ENCODE results near the gene SMIM26.

SMIM26 gene

GRCh38 chr20:18587665-18588573 is 20.7 kb downstream of the SMIM26 start, which contains the start of gene DTD1:
Gene DTD1, plus strand, starts transcription at chr20:18588054. Its CDS starts 19 bp downstream, at chr20:18588073.
- DNase-seq, result peak; percentile 84 to 90

- peak in 1 of 2 donors; percentile 9 for DNase-seq
Observed at GRCh38 chr20:18588574-18588933, 21.3 kb downstream of the SMIM26 start.

- DNase-seq, result no peak
Observed at GRCh38 chr20:18589941-18590674, 22.9 kb downstream of the SMIM26 start.

- no peak for DNase-seq
Observed at GRCh38 chr20:18596270-18596669, 29.0 kb downstream of the SMIM26 start.

GRCh38 chr20:18609741-18610140 is 42.5 kb downstream of the SMIM26 start:
- no peak for DNase-seq

- no peak for DNase-seq
Observed at GRCh38 chr20:18611492-18611891, 44.3 kb downstream of the SMIM26 start.

- DNase-seq, result no peak
Observed at GRCh38 chr20:18613553-18613952, 46.3 kb downstream of the SMIM26 start.

- no peak for DNase-seq
Observed at GRCh38 chr20:18614244-18614643, 47.0 kb downstream of the SMIM26 start.

GRCh38 chr20:18615020-18615650 is 47.9 kb downstream of the SMIM26 start:
- DNase-seq, result no peak

Data from CD4-positive, alpha-beta T cell treated with Interferon alpha-2 for 1 hour (primary cell).